Loucy (cell line): ENCODE results near the gene NUP62.
A peak's percentile ranks its signal among the peaks of the same experiment; 100 is the strongest.

Experiments
- H2AFZ ChIP-seq: fragments of 200-600 bp; sonication (generic); 2 replicates; pipeline ENCODE4 v1.6.0; 2016; ENCODE audit warnings: antibody characterized with exemption, mild to moderate bottlenecking, low read length, moderate library complexity
- H3F3A ChIP-seq: fragments of 200-600 bp; 2 replicates; pipeline ENCODE4 v1.6.0; 2016; ENCODE audit warnings: antibody characterized with exemption, low read depth, mild to moderate bottlenecking
- H3K27me3 ChIP-seq: fragments of 200-600 bp; sonication (generic); 2 replicates; pipeline ENCODE4 v1.6.1; 2014; ENCODE audit warnings: low read length, mild to moderate bottlenecking; ENCODE audit not compliant: insufficient read depth, poor library complexity, severe bottlenecking
- H3K36me3 ChIP-seq: fragments of 200-600 bp; sonication (generic); 2 replicates; pipeline ENCODE4 v1.6.1; 2016; ENCODE audit warnings: low read length; ENCODE audit not compliant: insufficient read depth
- H3K4me1 ChIP-seq: fragments of 200-600 bp; sonication (generic); 2 replicates; pipeline ENCODE4 v1.5.1; 2014; ENCODE audit warnings: low read length, mild to moderate bottlenecking; ENCODE audit not compliant: insufficient read depth, poor library complexity, severe bottlenecking
- H3K4me2 ChIP-seq: fragments of 200-600 bp; sonication (generic); 2 replicates; pipeline ENCODE4 v1.6.0; 2014; ENCODE audit warnings: antibody characterized with exemption, low read length, low read depth, mild to moderate bottlenecking; ENCODE audit not compliant: poor library complexity, severe bottlenecking
- H3K4me3 ChIP-seq: fragments of 200-600 bp; sonication (generic); 2 replicates; pipeline ENCODE4 v1.5.1; 2014; ENCODE audit warnings: low read length, mild to moderate bottlenecking, mixed read lengths; ENCODE audit not compliant: poor library complexity, severe bottlenecking
- H3K79me2 ChIP-seq: fragments of 200-600 bp; sonication (generic); 2 replicates; pipeline ENCODE4 v1.6.1; 2014; ENCODE audit warnings: low read length; ENCODE audit not compliant: insufficient read depth
- H3K9ac ChIP-seq: fragments of 200-600 bp; sonication (generic); 2 replicates; pipeline ENCODE4 v1.6.0; 2014; ENCODE audit warnings: mild to moderate bottlenecking, low read depth, low read length, moderate library complexity; ENCODE audit not compliant: poor library complexity, severe bottlenecking
- H3K9me2 ChIP-seq: fragments of 200-600 bp; sonication (generic); replicated peaks from 2 replicates; pipeline ENCODE4 v1.6.1; 2016; ENCODE audit warnings: low read depth, low read length, mixed read lengths
- H3K9me3 ChIP-seq: fragments of 200-600 bp; sonication (generic); 2 replicates; pipeline ENCODE4 v1.6.1; 2014; ENCODE audit warnings: mild to moderate bottlenecking, antibody characterized with exemption, low read length, low read depth; ENCODE audit not compliant: insufficient read depth
- H4K20me1 ChIP-seq: fragments of 200-600 bp; sonication (generic); 2 replicates; pipeline ENCODE4 v1.6.0; 2014; ENCODE audit warnings: antibody characterized with exemption, low read length, mild to moderate bottlenecking; ENCODE audit not compliant: insufficient read depth, poor library complexity, severe bottlenecking
- EZH2phosphoT487 ChIP-seq: fragments of 200-600 bp; IDR thresholded peaks from 2 replicates; pipeline ENCODE4 v1.6.1; 2018; ENCODE audit warnings: antibody characterized with exemption, mild to moderate bottlenecking, moderate library complexity, borderline replicate concordance
- TF ChIP-seq, protein P1 (sequence below): fragments of 200-600 bp; sonication (generic); conservative IDR thresholded peaks from 2 replicates; pipeline ENCODE4 v1.5.1; 2014; ENCODE audit warnings: mild to moderate bottlenecking, antibody characterized with exemption, low read length

The NUP62 gene

GRCh38 chr19:49924004-49924880 is 5.1 kb downstream of the NUP62 start:
- TF ChIP-seq EZH2phosphoT487: no peak
- TF ChIP-seq, protein P1, sequence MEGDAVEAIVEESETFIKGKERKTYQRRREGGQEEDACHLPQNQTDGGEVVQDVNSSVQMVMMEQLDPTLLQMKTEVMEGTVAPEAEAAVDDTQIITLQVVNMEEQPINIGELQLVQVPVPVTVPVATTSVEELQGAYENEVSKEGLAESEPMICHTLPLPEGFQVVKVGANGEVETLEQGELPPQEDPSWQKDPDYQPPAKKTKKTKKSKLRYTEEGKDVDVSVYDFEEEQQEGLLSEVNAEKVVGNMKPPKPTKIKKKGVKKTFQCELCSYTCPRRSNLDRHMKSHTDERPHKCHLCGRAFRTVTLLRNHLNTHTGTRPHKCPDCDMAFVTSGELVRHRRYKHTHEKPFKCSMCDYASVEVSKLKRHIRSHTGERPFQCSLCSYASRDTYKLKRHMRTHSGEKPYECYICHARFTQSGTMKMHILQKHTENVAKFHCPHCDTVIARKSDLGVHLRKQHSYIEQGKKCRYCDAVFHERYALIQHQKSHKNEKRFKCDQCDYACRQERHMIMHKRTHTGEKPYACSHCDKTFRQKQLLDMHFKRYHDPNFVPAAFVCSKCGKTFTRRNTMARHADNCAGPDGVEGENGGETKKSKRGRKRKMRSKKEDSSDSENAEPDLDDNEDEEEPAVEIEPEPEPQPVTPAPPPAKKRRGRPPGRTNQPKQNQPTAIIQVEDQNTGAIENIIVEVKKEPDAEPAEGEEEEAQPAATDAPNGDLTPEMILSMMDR: no peak
- Histone ChIP-seq H3K4me1 (peaks cover 56% of the 10 kb centered on the region), H3K9me3 (no peaks in the 10 kb centered on the region), H3K4me3 (peak overlapping the region; percentile 69), H2AFZ (no peak overlapping the region), H3F3A (no peaks in the 10 kb centered on the region), H3K4me2 (peak overlapping the region; percentile 96), H3K36me3 (peaks cover 35% of the 10 kb centered on the region; the same call in 1 of the 2 replicates), H4K20me1 (peaks cover 92% of the 10 kb centered on the region), H3K27me3 (peaks cover 7% of the 10 kb centered on the region), H3K9ac (peak overlapping the region; percentile 65), H3K9me2 (no peaks in the 10 kb centered on the region), H3K79me2 (peaks cover 100% of the 10 kb centered on the region)

GRCh38 chr19:49923055-49924003 is 6.0 kb downstream of the NUP62 start:
- Histone ChIP-seq H4K20me1 (peaks cover 93% of the 10 kb centered on the region), H3K4me3 (peak overlapping the region; percentile 69), H3K9me3 (no peaks in the 10 kb centered on the region), H3K4me2 (peak overlapping the region; percentile 96), H3K9me2 (no peaks in the 10 kb centered on the region), H3F3A (no peaks in the 10 kb centered on the region), H3K36me3 (peaks cover 38% of the 10 kb centered on the region; the same call in 1 of the 2 replicates), H2AFZ (no peak overlapping the region), H3K79me2 (peaks cover 99% of the 10 kb centered on the region), H3K4me1 (peaks cover 56% of the 10 kb centered on the region), H3K9ac (peak overlapping the region; percentile 65), H3K27me3 (no peaks in the 10 kb centered on the region)
- TF ChIP-seq EZH2phosphoT487: no peak
- TF ChIP-seq, protein P1: no peak

- Histone ChIP-seq H3K4me3 (peak overlapping the region; percentile 20), H2AFZ (no peak overlapping the region), H3K9me2 (no peaks in the 10 kb centered on the region), H3K36me3 (peaks cover 49% of the 10 kb centered on the region; the same call in 1 of the 2 replicates), H3K4me2 (peak overlapping the region; percentile 96), H3K9me3 (no peaks in the 10 kb centered on the region), H3K4me1 (peaks cover 48% of the 10 kb centered on the region), H4K20me1 (peaks cover 92% of the 10 kb centered on the region), H3K27me3 (no peaks in the 10 kb centered on the region), H3K9ac (no peak overlapping the region), H3K79me2 (peaks cover 99% of the 10 kb centered on the region), H3F3A (no peaks in the 10 kb centered on the region)
- TF ChIP-seq, protein P1: no peak
- TF ChIP-seq EZH2phosphoT487: no peak
Observed at GRCh38 chr19:49921871-49922795, 7.2 kb downstream of the NUP62 start.
